ENCODE measurements around the gene CLEC5A. TPM values are rescaled to one million over a fixed set of nuclear protein-coding genes. Genes with fewer than 3 reads are reported as not detected.

Gene CLEC5A
- total RNA-seq, 2 experiments from 2014 or later: not detected

GRCh38 chr7:141889321-141889720 lies 57.5 kb downstream of the CLEC5A start:
- ChIA-PET POLR2A (no interaction called here), CTCF (no interaction called here)
- intact Hi-C loops (cut with micrococcal nuclease): no loop called here
- peaks cover 7% of the 10 kb centered on the region for H3K27me3 Mint-ChIP-seq
- H3K4me3 Mint-ChIP-seq: no peak overlapping the region
- H3K27ac Mint-ChIP-seq: no peak overlapping the region
- no peaks in the 10 kb centered on the region for H3K36me3 Mint-ChIP-seq
- DNase-seq: no peak
- H3K9me3 Mint-ChIP-seq: no peaks in the 10 kb centered on the region
- H3K4me1 Mint-ChIP-seq (ENCODE audit: low read depth): no peaks in the 10 kb centered on the region

DNA sequence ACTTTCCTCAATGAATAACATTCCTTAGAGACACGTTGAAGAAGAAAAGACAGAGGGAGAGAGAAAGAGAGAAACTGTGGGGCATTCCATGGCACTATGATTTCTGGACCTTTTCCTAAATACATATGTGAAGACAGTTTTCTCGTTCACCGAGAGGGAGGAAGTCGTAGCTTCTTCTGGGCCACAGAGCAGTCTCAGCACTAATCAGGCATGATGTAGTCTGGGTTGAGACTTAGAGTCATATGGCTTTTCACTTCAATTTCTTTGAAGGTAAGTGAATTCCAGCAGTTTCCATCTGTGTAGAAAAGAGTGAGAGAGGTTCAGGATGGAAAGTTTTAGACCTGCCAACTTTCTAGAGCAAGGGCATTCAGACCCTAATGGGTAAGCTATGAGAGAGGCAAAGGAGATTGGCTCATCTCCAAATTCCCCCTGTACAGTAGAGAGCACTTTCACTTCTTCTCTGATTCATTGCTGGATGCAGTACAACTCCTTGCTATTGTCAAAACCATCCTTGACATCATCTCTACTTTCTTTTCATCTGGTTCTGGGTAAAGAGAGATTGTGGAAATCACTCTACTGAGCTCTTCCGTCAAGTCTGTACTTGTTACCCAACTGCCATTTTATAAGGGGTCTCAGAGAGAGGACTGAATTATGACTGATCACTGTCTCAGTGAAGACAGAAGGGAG lies 62.1 kb downstream of the CLEC5A start:
- no peaks in the 10 kb centered on the region for H3K4me1 Mint-ChIP-seq (ENCODE audit: low read depth)
- no peak overlapping the region for H3K27ac Mint-ChIP-seq
- intact Hi-C loops (cut with micrococcal nuclease): no loop called here
- H3K4me3 Mint-ChIP-seq: no peak overlapping the region
- CTCF ChIA-PET: no interaction called here
- peaks cover 6% of the 10 kb centered on the region for H3K27me3 Mint-ChIP-seq
- peaks cover 3% of the 10 kb centered on the region for H3K9me3 Mint-ChIP-seq
- no peak for DNase-seq
- H3K36me3 Mint-ChIP-seq: peaks cover 2% of the 10 kb centered on the region
- POLR2A ChIA-PET: no interaction called here

DNA sequence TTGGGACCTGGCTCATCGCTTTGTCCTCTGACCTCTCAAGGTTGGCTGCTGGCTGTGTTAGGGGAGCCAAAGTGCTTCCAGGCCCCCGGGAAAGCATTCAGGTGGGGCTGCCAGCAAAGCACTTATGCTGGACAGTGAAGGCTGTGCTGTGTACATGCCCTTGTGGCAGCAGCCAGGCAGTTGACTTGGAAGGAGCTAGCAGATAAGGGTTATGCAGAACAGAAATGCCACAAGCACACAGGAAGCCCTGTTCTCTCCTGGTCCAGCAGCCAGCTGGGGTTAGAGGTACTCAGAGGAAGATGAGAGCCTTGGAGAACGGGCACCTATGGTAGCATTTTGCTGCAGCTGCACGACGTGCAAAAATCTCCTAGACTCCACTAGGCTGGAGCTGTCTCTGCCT lies 65.8 kb downstream of the CLEC5A start:
- peaks cover 2% of the 10 kb centered on the region for H3K36me3 Mint-ChIP-seq
- no peak for DNase-seq
- no peak overlapping the region for H3K4me3 Mint-ChIP-seq
- POLR2A ChIA-PET: no interaction called here
- peaks cover 3% of the 10 kb centered on the region for H3K9me3 Mint-ChIP-seq
- H3K4me1 Mint-ChIP-seq (ENCODE audit: low read depth): no peaks in the 10 kb centered on the region
- peaks cover 3% of the 10 kb centered on the region for H3K27me3 Mint-ChIP-seq
- CTCF ChIA-PET: no interaction called here
- no peak overlapping the region for H3K27ac Mint-ChIP-seq
- intact Hi-C loops (cut with micrococcal nuclease): no loop called here

GRCh38 chr7:141877365-141877764 lies 69.4 kb downstream of the CLEC5A start:
- ChIA-PET CTCF (no interaction called here), POLR2A (no interaction called here)
- Mint-ChIP-seq H3K4me1 (ENCODE audit: low read depth) (no peaks in the 10 kb centered on the region), H3K4me3 (no peak overlapping the region), H3K27me3 (no peaks in the 10 kb centered on the region), H3K9me3 (peaks cover 3% of the 10 kb centered on the region), H3K27ac (no peak overlapping the region), H3K36me3 (peaks cover 2% of the 10 kb centered on the region)
- no peak for DNase-seq
- intact Hi-C loops (cut with micrococcal nuclease): no loop called here

Other genes with a start within 250 kb of the CLEC5A start
- gene DENND11, start 244.8 kb downstream of the CLEC5A start, total RNA-seq: 10 to 100 TPM; 27.5 to 28.9 TPM
- not detected for gene WEE2, start 238.6 kb downstream of the CLEC5A start, total RNA-seq
- gene SSBP1, start 208.6 kb downstream of the CLEC5A start, total RNA-seq: 100 to 1,000 TPM; 207 to 234 TPM
- under 1 TPM; 0.59 to 0.63 TPM for gene TAS2R3, start 182.9 kb downstream of the CLEC5A start, total RNA-seq
- under 1 TPM; 0.56 to 0.62 TPM for gene TAS2R4, start 170.3 kb downstream of the CLEC5A start, total RNA-seq
- 1 to 10 TPM in 1 of 2 experiments, under 1 TPM in 1; 0.93 to 1.3 TPM for gene TAS2R5, start 156.8 kb downstream of the CLEC5A start, total RNA-seq
- not detected for gene PRSS37, start 105.5 kb downstream of the CLEC5A start, total RNA-seq
- not detected for gene OR9A4, start 30.6 kb downstream of the CLEC5A start, total RNA-seq
- gene TAS2R38, start 26.8 kb upstream of the CLEC5A start, total RNA-seq: not detected
- not detected for gene MGAM, start 48.9 kb upstream of the CLEC5A start, total RNA-seq
- gene MGAM2, start 164.7 kb upstream of the CLEC5A start, total RNA-seq: not detected

All from activated CD4-positive, alpha-beta memory T cell treated with anti-CD3 and anti-CD28 coated beads for 36 hours (primary cell).